Measurements from ENCODE around the gene CDH23. TPM values are rescaled to one million over a fixed set of nuclear protein-coding genes. Genes with fewer than 3 reads are reported as not detected.

The CDH23 gene
- total RNA-seq, 2 donors from 2014 or later: 0.06 TPM; not detected in 1

DNA sequence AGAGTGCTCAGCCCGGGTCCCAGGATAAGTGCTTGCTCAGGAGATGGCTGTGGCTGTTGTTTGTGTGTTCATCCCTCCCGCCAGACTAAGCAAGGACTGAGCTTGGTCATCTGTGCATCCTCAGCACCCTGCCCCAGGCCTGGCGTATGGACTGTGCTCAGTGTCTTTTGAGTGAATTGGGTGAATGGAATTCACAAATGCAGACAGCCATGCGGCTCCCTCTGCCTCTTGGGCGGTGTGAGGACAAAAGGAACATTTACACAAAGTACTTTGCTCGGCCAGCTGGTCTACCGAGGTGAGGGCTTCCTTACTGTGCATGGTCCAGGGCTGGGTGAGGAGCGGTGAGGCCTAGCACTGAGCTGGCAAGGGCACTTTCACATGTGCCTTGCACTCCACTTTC is 120.2 kb downstream of the CDH23 start:
- no peak overlapping the region for H3K27ac Mint-ChIP-seq
- no peak for DNase-seq (ENCODE audit: low spot score)
- no peaks in the 10 kb centered on the region for H3K9me3 Mint-ChIP-seq
- ATAC-seq: peak in 1 of 2 donors; percentile 28
- H3K4me1 Mint-ChIP-seq (ENCODE audit: low read depth in 2 of 2): no peaks in the 10 kb centered on the region
- H3K27me3 Mint-ChIP-seq: peaks cover 0 to 3% of the 10 kb centered on the region in 2 donors
- H3K4me3 Mint-ChIP-seq: no peak overlapping the region
- no peaks in the 10 kb centered on the region for H3K36me3 Mint-ChIP-seq

GRCh38 chr10:71517298-71518169 is 120.8 kb downstream of the CDH23 start:
- no peaks in the 10 kb centered on the region for H3K36me3 Mint-ChIP-seq
- H3K27me3 Mint-ChIP-seq: peaks cover 0 to 3% of the 10 kb centered on the region in 2 donors
- DNase-seq (ENCODE audit: low spot score): no peak
- H3K9me3 Mint-ChIP-seq: no peaks in the 10 kb centered on the region
- H3K4me3 Mint-ChIP-seq: no peak overlapping the region
- no peak overlapping the region for H3K27ac Mint-ChIP-seq
- H3K4me1 Mint-ChIP-seq (ENCODE audit: low read depth in 2 of 2): no peaks in the 10 kb centered on the region
- no peak for ATAC-seq

- peaks cover 0 to 7% of the 10 kb centered on the region in 2 donors for H3K27me3 Mint-ChIP-seq
- H3K36me3 Mint-ChIP-seq: no peaks in the 10 kb centered on the region
- H3K4me1 Mint-ChIP-seq (ENCODE audit: low read depth in 2 of 2): no peaks in the 10 kb centered on the region
- ATAC-seq (no peak), DNase-seq (ENCODE audit: low spot score) (no peak)
- no peaks in the 10 kb centered on the region for H3K9me3 Mint-ChIP-seq
- no peak overlapping the region for H3K4me3 Mint-ChIP-seq
- H3K27ac Mint-ChIP-seq: no peak overlapping the region
Measured at GRCh38 chr10:71520042-71520441, 123.3 kb downstream of the CDH23 start.

DNA sequence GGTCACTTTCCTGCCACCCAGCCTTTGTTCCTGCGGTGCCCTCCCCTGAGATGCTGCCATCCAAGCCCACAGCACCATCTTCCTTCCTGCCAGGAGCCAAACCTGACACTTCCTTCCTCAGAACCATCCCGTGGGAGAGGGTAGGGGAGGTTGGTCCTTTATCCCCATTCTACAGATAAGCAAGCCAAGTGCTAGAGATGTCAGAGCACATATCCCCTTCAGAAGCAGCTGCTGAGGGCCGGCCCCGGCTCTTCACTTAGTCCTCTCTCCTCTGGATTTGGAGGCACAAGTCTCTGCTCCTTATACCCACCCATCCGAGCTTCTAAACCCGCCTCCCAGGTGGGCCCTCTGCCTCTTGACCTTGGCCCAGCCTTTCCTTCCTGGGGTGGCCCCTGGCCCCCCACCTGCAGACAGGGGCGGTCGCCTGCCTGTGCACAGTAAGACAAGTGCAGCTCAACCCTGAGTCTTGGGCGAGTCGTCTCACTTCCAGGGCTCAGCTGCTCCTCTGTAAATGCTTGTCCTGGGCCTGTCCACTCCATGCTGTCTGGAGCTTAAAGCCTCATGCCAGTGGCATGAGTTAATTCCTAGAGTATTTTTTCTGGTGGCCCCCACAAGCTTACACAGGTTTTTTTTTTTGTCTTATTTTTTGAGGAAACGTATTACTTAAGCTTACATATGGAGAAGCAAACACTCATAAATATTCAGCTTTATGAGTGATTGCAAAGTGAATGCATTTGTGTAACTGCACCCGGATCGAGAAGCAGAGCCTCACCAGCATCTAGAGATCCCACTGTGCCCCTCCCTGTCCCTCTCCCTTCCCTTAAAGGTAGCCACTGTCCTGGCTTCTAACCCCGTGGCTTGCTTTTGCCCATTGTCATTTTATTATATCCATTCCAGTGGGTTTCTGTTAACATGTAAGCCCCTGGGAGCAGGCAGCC is 125.1 kb downstream of the CDH23 start:
- Mint-ChIP-seq H3K4me1 (ENCODE audit: low read depth in 2 of 2) (no peaks in the 10 kb centered on the region), H3K4me3 (no peak overlapping the region), H3K27me3 (peaks cover 0 to 7% of the 10 kb centered on the region in 2 donors), H3K36me3 (no peaks in the 10 kb centered on the region), H3K9me3 (no peaks in the 10 kb centered on the region), H3K27ac (no peak overlapping the region)
- ATAC-seq: no peak
- no peak for DNase-seq (ENCODE audit: low spot score)

DNA sequence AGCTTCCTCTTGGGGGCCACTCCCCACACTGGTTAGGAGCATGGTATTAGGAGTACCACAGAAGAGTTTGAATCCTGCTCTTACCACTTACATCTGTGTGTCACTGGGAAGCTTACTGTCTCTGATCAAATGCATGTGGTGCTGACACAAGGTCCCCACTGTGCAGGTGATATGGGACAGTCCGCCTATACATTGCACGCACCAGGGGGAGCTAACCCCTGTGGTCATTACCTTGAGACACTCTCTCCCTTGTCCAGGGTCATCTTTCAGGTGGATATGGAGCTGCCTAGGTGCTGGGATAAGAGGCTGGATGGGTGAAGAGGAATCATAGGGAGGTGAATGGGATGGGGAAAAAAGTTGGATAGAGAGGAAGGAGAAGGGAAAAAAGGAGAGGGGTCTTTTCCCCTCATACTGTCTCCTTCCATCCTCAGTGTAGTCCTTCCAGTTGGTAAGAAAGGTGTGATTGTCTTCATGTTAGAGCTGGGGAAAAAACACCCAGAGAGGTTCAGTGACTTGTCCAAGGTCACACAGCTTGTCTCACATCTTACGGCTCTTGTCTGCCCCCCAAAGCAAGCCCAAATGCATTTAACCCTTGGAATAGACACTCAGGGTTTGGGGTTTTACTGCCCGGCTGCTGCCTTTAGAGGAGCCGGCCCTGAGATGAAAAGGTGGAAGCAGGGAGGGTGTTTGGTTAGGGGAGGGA is 125.9 kb downstream of the CDH23 start:
- Mint-ChIP-seq H3K4me3 (no peak overlapping the region), H3K9me3 (no peaks in the 10 kb centered on the region), H3K36me3 (no peaks in the 10 kb centered on the region), H3K4me1 (ENCODE audit: low read depth in 2 of 2) (no peaks in the 10 kb centered on the region), H3K27ac (no peak overlapping the region), H3K27me3 (peaks cover 0 to 7% of the 10 kb centered on the region in 2 donors)
- no peak for DNase-seq (ENCODE audit: low spot score)
- ATAC-seq: no peak

DNA sequence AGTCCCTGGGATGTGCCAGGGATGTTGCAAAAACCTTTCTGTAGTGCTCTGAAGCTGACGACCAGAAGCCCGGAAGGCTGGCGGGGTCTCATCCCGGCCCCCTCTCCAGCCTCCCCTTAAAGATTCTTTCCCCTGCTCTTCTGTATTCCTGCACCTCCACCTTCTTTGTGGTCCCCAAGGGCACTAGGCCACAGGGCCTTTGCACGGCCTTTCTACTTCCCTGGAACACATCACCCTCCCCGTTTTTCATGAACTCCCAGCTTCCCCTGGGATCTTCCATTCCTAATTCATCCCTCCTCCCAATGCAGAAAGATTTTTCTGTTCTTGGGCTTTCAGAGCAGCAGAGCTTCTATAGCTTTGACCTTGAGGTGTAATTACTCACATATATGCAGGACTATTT is 127.0 kb downstream of the CDH23 start:
- no peak for DNase-seq (ENCODE audit: low spot score)
- Mint-ChIP-seq H3K27ac (no peak overlapping the region), H3K27me3 (peaks cover 0 to 7% of the 10 kb centered on the region in 2 donors), H3K4me1 (ENCODE audit: low read depth in 2 of 2) (no peaks in the 10 kb centered on the region), H3K36me3 (no peaks in the 10 kb centered on the region), H3K4me3 (no peak overlapping the region), H3K9me3 (no peaks in the 10 kb centered on the region)
- no peak for ATAC-seq

GRCh38 chr10:71525092-71525491 is 128.4 kb downstream of the CDH23 start:
- Mint-ChIP-seq H3K4me1 (ENCODE audit: low read depth in 2 of 2) (no peaks in the 10 kb centered on the region), H3K27ac (no peak overlapping the region)

DNA sequence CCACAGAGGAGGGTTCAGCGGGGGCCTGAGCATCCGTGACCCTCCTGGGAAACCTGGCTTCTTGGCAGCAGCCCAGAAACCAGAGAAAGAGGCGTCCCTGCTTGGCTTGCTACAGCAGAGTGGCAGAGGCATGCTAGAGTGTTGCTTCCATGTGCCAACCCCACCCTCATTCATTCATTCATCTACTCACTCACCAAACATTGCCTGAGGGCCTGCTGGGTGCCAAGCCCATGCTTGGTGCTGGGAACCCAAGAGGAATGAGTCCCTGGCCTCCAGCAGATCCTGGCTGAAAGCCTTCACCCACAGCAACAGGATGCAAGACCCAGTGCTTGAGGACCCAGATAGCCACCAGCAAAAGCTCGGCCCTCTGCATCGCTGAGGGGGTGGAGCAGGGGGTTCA is 129.0 kb downstream of the CDH23 start:
- peaks cover 0 to 7% of the 10 kb centered on the region in 2 donors for H3K27me3 Mint-ChIP-seq
- no peaks in the 10 kb centered on the region for H3K9me3 Mint-ChIP-seq
- no peak overlapping the region for H3K27ac Mint-ChIP-seq
- no peaks in the 10 kb centered on the region for H3K36me3 Mint-ChIP-seq
- ATAC-seq (no peak), DNase-seq (ENCODE audit: low spot score) (no peak)
- H3K4me3 Mint-ChIP-seq: no peak overlapping the region
- no peaks in the 10 kb centered on the region for H3K4me1 Mint-ChIP-seq (ENCODE audit: low read depth in 2 of 2)

More at GRCh38 chr10:71525092-71525491, 128.4 kb downstream of the CDH23 start:
- H3K4me3 Mint-ChIP-seq: no peak overlapping the region
- ATAC-seq (no peak), DNase-seq (ENCODE audit: low spot score) (no peak)
- peaks cover 0 to 7% of the 10 kb centered on the region in 2 donors for H3K27me3 Mint-ChIP-seq
- no peaks in the 10 kb centered on the region for H3K9me3 Mint-ChIP-seq
- H3K36me3 Mint-ChIP-seq: no peaks in the 10 kb centered on the region

DNA sequence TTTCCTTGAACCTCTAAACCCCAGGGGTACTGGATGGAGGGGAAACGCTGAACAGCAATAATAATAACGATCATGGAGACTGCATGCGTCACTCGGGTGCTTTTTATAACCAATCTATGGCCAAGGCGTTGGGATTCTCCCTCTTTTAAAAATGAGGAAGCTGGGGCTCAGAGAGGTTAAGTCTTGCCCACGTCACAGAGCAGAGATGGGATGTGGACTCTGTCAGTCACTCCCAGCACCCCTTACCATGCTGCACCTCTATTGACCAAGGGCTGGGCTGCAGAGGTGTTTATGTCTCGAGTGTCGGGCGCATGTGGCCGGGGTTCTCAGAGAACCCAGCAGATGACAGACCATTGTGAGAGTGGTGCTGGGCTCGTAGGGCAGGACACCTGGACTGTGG is 129.9 kb downstream of the CDH23 start:
- Mint-ChIP-seq H3K4me3 (no peak overlapping the region), H3K27me3 (peaks cover 0 to 3% of the 10 kb centered on the region in 2 donors), H3K36me3 (no peaks in the 10 kb centered on the region), H3K27ac (no peak overlapping the region), H3K9me3 (peaks cover 1% of the 10 kb centered on the region), H3K4me1 (ENCODE audit: low read depth in 2 of 2) (peaks cover 0 to 2% of the 10 kb centered on the region in 2 donors)
- ATAC-seq (no peak), DNase-seq (ENCODE audit: low spot score) (no peak)

DNA sequence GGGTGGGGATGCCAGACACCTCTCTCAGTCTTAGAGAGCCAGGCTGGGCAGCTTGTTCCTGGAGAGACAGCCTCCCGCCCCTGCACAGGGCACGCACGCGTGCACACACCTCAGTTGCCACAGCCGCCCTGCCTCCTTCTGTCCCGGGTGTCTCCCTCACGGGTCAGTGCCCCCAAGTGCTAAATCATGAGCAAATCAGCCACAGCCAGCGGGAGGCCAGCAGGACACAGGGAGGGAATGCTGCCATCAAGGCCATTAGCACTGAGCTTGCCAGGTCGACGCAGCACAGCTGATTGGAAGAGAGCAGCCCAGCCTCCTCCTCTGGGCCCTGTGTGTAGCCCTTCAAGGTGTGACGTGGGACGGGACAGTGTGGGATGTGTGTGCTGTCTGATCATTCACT is 130.4 kb downstream of the CDH23 start:
- Mint-ChIP-seq H3K9me3 (peaks cover 3% of the 10 kb centered on the region), H3K4me3 (no peak overlapping the region), H3K4me1 (ENCODE audit: low read depth in 2 of 2) (peaks cover 0 to 3% of the 10 kb centered on the region in 2 donors), H3K27me3 (peaks cover 0 to 3% of the 10 kb centered on the region in 2 donors), H3K36me3 (no peaks in the 10 kb centered on the region), H3K27ac (no peak overlapping the region)
- ATAC-seq (peak in 1 of 2 donors; percentile 37), DNase-seq (ENCODE audit: low spot score) (no peak)

- H3K4me1 Mint-ChIP-seq (ENCODE audit: low read depth in 2 of 2): peaks cover 0 to 3% of the 10 kb centered on the region in 2 donors
- no peak for ATAC-seq
- H3K27ac Mint-ChIP-seq: no peak overlapping the region
- H3K4me3 Mint-ChIP-seq: no peak overlapping the region
- H3K36me3 Mint-ChIP-seq: no peaks in the 10 kb centered on the region
- no peak for DNase-seq (ENCODE audit: low spot score)
- peaks cover 0 to 3% of the 10 kb centered on the region in 2 donors for H3K27me3 Mint-ChIP-seq
- peaks cover 3% of the 10 kb centered on the region for H3K9me3 Mint-ChIP-seq
Measured at GRCh38 chr10:71528371-71529206, 131.9 kb downstream of the CDH23 start.

GRCh38 chr10:71529207-71529827 is 132.6 kb downstream of the CDH23 start:
- no peak for ATAC-seq
- no peak for DNase-seq (ENCODE audit: low spot score)
- Mint-ChIP-seq H3K4me1 (ENCODE audit: low read depth in 2 of 2) (peaks cover 0 to 3% of the 10 kb centered on the region in 2 donors), H3K36me3 (no peaks in the 10 kb centered on the region), H3K27ac (no peak overlapping the region), H3K9me3 (peaks cover 3% of the 10 kb centered on the region), H3K4me3 (no peak overlapping the region), H3K27me3 (no peaks in the 10 kb centered on the region)

Measured in natural killer cell treated with Interleukin-12 subunit alpha and Interleukin-12 subunit beta and Interleukin-15 and Interleukin-18, amount 100 ng/mL, for 72 hours (primary cell).